Thyroid gland (tissue), 4 donors: ENCODE data around the gene MOGAT1.

Experiments used
- CTCF ChIP-seq, 6 experiments: fragments of 200-600 bp in 3 of 6; fragments of 450-650 bp in 3 of 6; sonication (generic) in 3 of 6; IDR thresholded peaks; one replicate each; pipeline ENCODE4 v1.5.1; 2016 to 2019; ENCODE audit warnings: antibody characterized with exemption in 6 of 6, mild to moderate bottlenecking in 2 of 6, inconsistent platforms in 1 of 6, moderate library complexity in 1 of 6
- POLR2A ChIP-seq, 2 donors: fragments of 450-650 bp; IDR thresholded peaks; one replicate each; pipeline ENCODE4 v1.6.1; 2017; ENCODE audit warnings: antibody characterized with exemption in 2 of 2, mild to moderate bottlenecking in 2 of 2, moderate library complexity in 1 of 2

GRCh38 chr2:222637067-222637466 is 34.4 kb upstream of the MOGAT1 start:
- TF ChIP-seq CTCF (IDR thresholded peaks at IDR 0.05) = no peak
- no peak for TF ChIP-seq POLR2A (IDR thresholded peaks at IDR 0.05)
